Fibroblast of villous mesenchyme (primary cell): ENCODE data around the gene RNF149. TPM values are rescaled to one million over a fixed set of nuclear protein-coding genes. Genes with fewer than 3 reads are reported as not detected.

Experiments used
- DNase-seq: peaks from one replicate; pipeline ENCODE4 v3.0.0-alpha.2; 2010; ENCODE audit warnings: low read depth
- H3K4me3 ChIP-seq: 2 replicates; pipeline ENCODE4 v1.5.1; 2011; ENCODE audit warnings: low read depth, mild to moderate bottlenecking, low read length
- CTCF ChIP-seq: IDR thresholded peaks from 2 replicates; pipeline ENCODE4 v1.5.1; 2012; ENCODE audit warnings: low read depth, mild to moderate bottlenecking, low read length; ENCODE audit not compliant: insufficient read depth
- total RNA-seq: library from RNA; depleted of rRNA; stranded (reverse); fragments of >200 nt; gene quantifications from 2 replicates; pipeline ENCODE4 v1.2.3, GENCODE V29; 2012

Gene RNF149
- total RNA-seq, 1 donor, result 53.5 TPM

DNA sequence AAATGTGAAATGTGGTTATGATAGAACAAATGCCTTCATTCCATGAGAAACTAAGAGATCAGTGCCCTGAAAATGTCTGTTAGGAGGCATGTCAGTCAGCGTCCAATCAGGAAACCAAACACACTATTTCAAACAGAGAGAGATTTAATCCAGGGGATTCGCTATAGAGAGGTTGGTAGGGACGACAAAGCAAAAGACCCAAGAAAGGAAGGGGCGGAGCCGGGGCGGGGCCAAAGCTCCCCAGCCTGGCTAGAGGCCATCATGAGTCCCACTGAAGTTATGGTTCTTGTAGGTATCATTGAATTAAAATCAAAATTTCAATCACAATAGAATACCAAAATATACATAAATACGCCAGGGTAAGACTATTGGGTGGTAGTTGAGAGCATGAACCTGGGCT lies 32.9 kb upstream of the RNF149 start:
- no peak overlapping the region for H3K4me3 ChIP-seq
- TF ChIP-seq CTCF, result no peak
- DNase-seq, result no peak

GRCh38 chr2:101340141-101340551 lies 31.6 kb upstream of the RNF149 start:
- DNase-seq, result no peak
- TF ChIP-seq CTCF, result no peak
- no peak overlapping the region for H3K4me3 ChIP-seq

DNA sequence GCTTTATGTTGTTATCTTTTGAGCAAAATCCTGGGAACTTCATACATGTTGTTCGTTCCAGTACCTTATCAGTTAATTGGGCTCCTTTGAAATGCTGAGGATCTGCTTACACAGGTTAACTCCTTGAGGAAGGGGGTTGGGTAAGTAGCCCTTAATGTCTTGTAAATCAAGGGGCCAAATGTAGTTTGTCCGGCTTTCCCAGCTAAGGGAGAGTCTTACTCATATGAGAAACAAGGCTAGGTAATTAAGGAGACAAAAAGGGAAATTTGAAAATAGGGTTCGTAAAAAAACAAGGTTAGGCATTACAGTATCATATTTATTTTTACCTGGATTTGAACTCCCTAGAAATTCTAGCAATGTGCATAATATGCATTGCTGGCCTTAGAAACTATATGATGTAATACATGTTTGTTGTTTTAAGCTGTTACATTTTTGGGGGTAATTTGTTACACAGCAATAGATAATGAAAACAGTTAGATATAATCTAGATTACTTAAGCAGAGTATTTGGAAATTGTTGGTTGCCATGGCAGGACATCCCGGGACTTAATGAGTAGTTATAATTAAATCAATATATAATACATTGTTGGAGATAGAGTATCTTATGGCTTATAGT lies 30.9 kb upstream of the RNF149 start:
- TF ChIP-seq CTCF, result no peak
- H3K4me3 ChIP-seq, result no peak overlapping the region
- no peak for DNase-seq

GRCh38 chr2:101337877-101338276 lies 29.4 kb upstream of the RNF149 start:
- TF ChIP-seq CTCF, result no peak
- DNase-seq, result no peak
- no peak overlapping the region for H3K4me3 ChIP-seq

GRCh38 chr2:101332885-101333766 lies 24.6 kb upstream of the RNF149 start:
- H3K4me3 ChIP-seq, result no peak overlapping the region
- DNase-seq, result no peak
- no peak for TF ChIP-seq CTCF

DNA sequence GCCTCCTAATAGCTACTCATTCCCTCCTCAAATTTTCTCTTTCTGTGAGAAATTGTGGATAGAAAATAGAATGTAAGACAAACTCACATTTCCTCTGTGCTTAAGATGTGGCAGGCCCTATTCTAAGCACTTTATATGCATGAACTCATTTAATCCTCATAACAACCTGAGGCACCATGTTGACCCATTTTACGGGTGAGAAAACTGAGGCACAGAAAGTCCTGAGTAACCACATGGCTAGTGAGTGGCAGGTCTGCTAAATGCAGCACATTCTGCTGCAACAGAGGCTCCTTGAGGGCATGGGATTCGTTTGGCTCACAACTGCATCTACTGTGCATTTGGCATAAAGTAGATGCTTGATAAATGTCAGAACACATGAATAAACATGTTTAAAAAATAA lies 22.7 kb upstream of the RNF149 start:
- H3K4me3 ChIP-seq, result no peak overlapping the region
- TF ChIP-seq CTCF, result no peak
- DNase-seq, result no peak
